GM18951 (cell line): ENCODE data around the gene ANGEL1.
A peak's percentile ranks its signal among the peaks of the same experiment; 100 is the strongest.

Experiments used
- POLR2A ChIP-seq: IDR thresholded peaks from 4 replicates; pipeline ENCODE4 v1.6.1; 2011; ENCODE audit warnings: mild to moderate bottlenecking; ENCODE audit not compliant: insufficient read length, insufficient read depth; ENCODE audit errors: extremely low read depth
- in situ Hi-C: fragments of 300-500 bp; cut with MboI; formaldehyde crosslinking; loops from one replicate; pipeline ENCODE4 v1.12.0; 2022; ENCODE audit warnings: low sequenced_read_pairs, mixed read lengths, inconsistent platforms; ENCODE audit not compliant: unreplicated experiment

ANGEL1 gene

GRCh38 chr14:76770521-76771436, 41.9 kb downstream of the ANGEL1 start:
- no peak for TF ChIP-seq POLR2A

GRCh38 chr14:76769636-76770292, 42.9 kb downstream of the ANGEL1 start:
- TF ChIP-seq POLR2A, result no peak
- in situ Hi-C loops, result no loop called here

More at GRCh38 chr14:76770521-76771436, 41.9 kb downstream of the ANGEL1 start:
- in situ Hi-C loops, result no loop called here

GRCh38 chr14:76768671-76769500, 43.8 kb downstream of the ANGEL1 start:
- in situ Hi-C loops, result no loop called here
- no peak for TF ChIP-seq POLR2A

DNA sequence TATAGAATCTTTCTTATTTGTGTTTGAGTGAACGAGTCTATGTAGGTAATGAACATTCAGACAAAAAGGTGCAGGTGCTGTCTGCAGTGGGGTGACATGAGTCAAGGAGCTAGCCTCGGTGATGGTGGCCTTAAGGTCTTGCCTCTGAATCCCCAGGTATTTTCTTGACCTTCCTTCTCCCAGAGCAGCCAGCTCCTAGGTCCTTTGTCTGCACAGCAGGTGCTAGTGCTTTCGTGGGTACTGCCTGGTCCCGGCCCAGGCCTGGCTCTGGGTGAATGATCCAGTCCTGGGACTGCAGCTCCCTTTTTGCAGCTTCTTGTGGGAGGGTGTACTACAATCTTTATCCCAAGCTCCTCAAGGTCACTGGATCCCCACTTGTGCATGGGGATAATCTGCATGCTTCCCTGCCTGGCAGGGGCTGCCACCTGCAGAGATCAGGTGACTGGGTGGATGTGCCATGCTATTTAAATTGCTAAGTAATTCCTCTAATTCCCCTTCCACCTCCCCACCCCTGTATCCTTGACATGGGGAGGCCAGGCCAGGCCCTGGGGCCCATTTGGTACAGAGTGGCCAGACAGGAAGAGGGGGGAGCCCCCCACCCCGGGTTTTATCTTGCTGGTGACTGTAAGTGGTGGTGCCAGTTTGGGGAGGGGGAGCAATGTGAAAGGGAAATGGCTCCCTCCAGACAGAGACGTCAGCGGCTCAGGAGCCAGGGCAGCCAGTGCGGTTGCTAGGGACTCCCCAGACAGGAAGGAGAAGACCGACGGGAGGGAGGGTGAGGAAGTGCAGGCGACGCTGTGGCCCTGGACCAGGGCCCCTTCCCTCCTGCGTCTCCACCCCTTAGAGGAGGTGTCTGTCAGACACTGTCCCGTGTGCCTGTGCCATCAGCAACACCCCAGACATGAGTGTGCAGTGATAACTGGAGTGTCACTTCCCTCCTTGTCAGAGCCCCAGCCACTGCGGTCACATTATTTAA, 44.7 kb downstream of the ANGEL1 start:
- TF ChIP-seq POLR2A, result peak; percentile 21

GRCh38 chr14:76765461-76765931, 47.2 kb downstream of the ANGEL1 start:
- in situ Hi-C loops, result no loop called here
- TF ChIP-seq POLR2A, result no peak

More for the DNA sequence above, 44.7 kb downstream of the ANGEL1 start:
- in situ Hi-C loops, result no loop called here

- no peak for TF ChIP-seq POLR2A
- in situ Hi-C loops, result no loop called here
Measured at GRCh38 chr14:76763096-76764041, 49.3 kb downstream of the ANGEL1 start.

DNA sequence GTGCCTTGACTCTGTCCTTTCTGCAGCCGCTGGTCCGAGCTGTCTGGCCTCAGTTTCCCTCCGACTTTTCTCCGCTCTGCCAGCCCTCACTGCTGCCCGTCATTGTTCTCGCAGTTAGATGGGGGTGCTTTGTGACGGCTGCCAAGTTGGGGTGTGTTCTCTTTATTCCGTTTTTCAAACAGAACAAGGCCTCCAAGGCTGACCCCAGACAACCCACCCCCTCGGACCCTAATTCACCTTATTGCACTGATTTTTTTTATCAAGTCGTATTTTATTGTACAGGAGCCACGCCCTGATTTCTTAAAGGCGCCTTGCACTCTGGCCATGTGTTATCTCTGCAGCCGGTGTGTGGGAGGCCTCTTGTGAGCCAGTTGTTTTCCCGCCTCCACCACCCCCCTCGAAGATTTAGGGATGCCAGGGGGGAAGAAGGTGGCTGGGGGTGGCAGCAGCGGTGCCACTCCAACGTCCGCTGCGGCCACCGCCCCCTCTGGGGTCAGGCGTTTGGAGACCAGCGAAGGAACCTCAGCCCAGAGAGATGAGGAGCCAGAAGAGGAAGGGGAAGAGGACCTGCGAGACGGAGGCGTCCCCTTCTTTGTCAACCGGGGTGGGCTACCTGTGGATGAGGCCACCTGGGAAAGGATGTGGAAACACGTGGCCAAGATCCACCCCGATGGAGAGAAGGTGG, 50.1 kb downstream of the ANGEL1 start:
- in situ Hi-C loops, result no loop called here
- no peak for TF ChIP-seq POLR2A

- in situ Hi-C loops, result no loop called here
- no peak for TF ChIP-seq POLR2A
Measured at GRCh38 chr14:76761960-76762410, 50.7 kb downstream of the ANGEL1 start.

DNA sequence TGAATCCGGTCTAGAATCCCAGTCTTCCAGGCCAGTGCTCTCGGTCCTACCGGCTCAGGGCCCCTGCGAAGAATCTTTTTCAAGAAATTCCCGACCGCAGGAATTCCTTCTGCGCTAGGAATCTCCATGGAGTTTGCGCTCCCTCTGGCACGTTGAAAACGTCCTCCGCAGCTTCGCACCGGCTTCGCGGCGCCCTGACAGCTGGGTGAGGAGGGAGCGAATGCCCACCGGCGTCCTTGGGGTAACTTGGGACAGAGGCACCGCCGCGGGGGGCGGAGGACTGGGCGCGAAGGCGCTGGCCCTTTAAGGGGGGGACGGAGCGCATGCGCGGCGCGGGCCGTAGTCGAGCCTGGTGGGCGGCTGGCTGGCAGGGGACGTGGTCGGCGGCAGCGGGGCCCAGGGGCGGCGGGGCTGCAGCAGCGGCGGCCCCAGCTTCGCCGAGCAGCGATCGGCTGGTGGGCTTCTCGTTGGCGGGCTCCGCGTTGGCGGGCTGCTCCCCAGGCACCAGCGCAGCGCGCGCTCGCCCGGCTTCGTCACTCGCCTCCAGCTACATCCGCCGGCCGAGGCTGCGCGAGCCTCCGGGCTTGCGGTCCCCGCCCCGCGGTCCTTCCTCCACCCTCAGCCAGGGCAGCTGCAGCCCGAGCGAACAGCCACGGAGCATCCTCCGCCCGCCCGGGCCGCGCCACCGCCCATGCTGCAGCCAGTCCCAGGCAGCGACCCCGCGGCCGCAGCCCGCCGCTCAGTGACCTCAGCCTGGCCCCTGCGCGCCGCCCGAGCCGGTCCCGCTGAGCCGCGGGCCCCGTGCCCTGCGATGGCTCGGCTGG, 51.3 kb downstream of the ANGEL1 start, which contains the start of gene VASH1:
Gene VASH1, plus strand, starts transcription at position 333 of the 824 bp plus-strand sequence. CDS start 1,354 bp downstream, outside the sequence.
- in situ Hi-C loops, result no loop called here
- TF ChIP-seq POLR2A, result peak; percentile 56

GRCh38 chr14:76760331-76761135, 52.1 kb downstream of the ANGEL1 start:
- in situ Hi-C loops, result no loop called here
- no peak for TF ChIP-seq POLR2A
